Smooth muscle cell (in vitro differentiated cells): ENCODE measurements around the gene ETFA. TPM values are rescaled to one million over a fixed set of nuclear protein-coding genes. Genes with fewer than 3 reads are reported as not detected.

Experiments
- DNase-seq: peaks from one replicate; lab custom pipeline; 2025; ENCODE audit not compliant: unreplicated experiment; lab: John Stamatoyannopoulos, UW
- H2AFZ ChIP-seq: fragments of 200-600 bp; sonication (generic); 2 replicates; pipeline ENCODE4 v1.6.0; 2016; ENCODE audit warnings: antibody characterized with exemption, low read depth, mild to moderate bottlenecking
- H3F3A ChIP-seq: fragments of 200-600 bp; sonication (generic); 2 replicates; pipeline ENCODE4 v1.6.0; 2017; ENCODE audit warnings: antibody characterized with exemption, low read depth
- H3K27ac ChIP-seq: fragments of 200-600 bp; sonication (generic); 2 replicates; pipeline ENCODE4 v1.5.1; 2016; ENCODE audit warnings: low read depth, mild to moderate bottlenecking
- H3K27me3 ChIP-seq: fragments of 200-600 bp; sonication (generic); 2 replicates; pipeline ENCODE4 v1.6.1; 2016; ENCODE audit warnings: low read depth, mild to moderate bottlenecking
- H3K36me3 ChIP-seq: fragments of 200-600 bp; sonication (generic); 2 replicates; pipeline ENCODE4 v1.5.1; 2016; ENCODE audit warnings: low read depth
- H3K4me1 ChIP-seq: fragments of 200-600 bp; sonication (generic); 2 replicates; pipeline ENCODE4 v1.5.1; 2016; ENCODE audit warnings: low read depth
- H3K4me2 ChIP-seq: fragments of 200-600 bp; sonication (generic); 2 replicates; pipeline ENCODE4 v1.6.0; 2016; ENCODE audit warnings: mild to moderate bottlenecking
- H3K4me3 ChIP-seq: fragments of 200-600 bp; sonication (generic); 2 replicates; pipeline ENCODE4 v1.5.1; 2016; ENCODE audit warnings: mild to moderate bottlenecking
- H3K79me2 ChIP-seq: fragments of 200-600 bp; sonication (generic); 2 replicates; pipeline ENCODE4 v1.6.0; 2016; ENCODE audit warnings: low read depth, mild to moderate bottlenecking
- H3K9ac ChIP-seq: fragments of 200-600 bp; sonication (generic); 2 replicates; pipeline ENCODE4 v1.6.0; 2016; ENCODE audit warnings: low read depth
- H3K9me3 ChIP-seq: fragments of 200-600 bp; sonication (generic); replicated peaks from 2 replicates; pipeline ENCODE4 v1.5.1; 2016; ENCODE audit warnings: low read depth
- H4K20me1 ChIP-seq: fragments of 200-600 bp; sonication (generic); 2 replicates; pipeline ENCODE4 v1.6.0; 2016; ENCODE audit warnings: low read depth
- WGBS: methylation state at CpG from one replicate; pipeline ENCODE4 v1.1.7; 2016; ENCODE audit warnings: low lambda C conversion rate; 5-methylcytosine and 5-hydroxymethylcytosine counted together
- polyA plus RNA-seq: library from polyadenylated mRNA; unstranded; fragments of >200 nt; fragmentation: Nextera tagmentation; extraction: Ambion mirVana; gene quantifications from 2 replicates; pipeline ENCODE4 v1.2.1, GENCODE V29; 2016
- total RNA-seq: library from RNA; depleted of rRNA; stranded (reverse); fragments of >200 nt; gene quantifications from 2 replicates; pipeline ENCODE4 v1.2.3, GENCODE V29; 2014
- TF ChIP-seq, protein P1 (sequence below): fragments of 200-600 bp; sonication (generic); IDR thresholded peaks from 2 replicates; pipeline ENCODE4 v1.5.1; 2017; ENCODE audit warnings: borderline replicate concordance, mild to moderate bottlenecking, antibody characterized with exemption; ENCODE audit not compliant: insufficient read depth, poor library complexity, severe bottlenecking

ETFA gene
- total and polyA plus RNA-seq, 2 experiments from 2014 or later: 98.0 to 119 TPM

DNA sequence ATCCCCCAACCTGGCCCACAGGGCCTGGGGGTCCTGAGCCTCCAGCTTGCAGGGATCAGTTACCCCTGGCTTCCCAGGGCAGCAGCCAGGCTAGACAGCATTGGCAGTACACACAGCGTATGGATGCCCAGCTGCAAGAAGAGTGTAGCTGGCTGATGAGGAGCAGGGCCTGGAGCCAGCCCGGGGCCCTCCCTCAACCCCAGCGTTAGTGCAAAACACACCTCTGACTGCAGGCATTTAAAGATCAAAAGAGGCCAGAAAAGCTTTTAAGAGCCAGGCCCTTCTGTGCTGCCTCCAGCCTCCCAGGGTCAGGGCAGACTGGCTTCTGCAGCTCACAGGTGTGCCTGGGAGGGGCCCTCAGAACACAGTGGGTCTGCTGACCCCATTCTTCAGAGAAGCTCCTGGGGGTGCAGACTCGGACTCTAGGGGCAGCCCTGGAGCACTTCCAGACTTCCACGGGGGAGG, 110.6 kb downstream of the ETFA start:
- Histone ChIP-seq H3K9ac (no peak overlapping the region), H3K36me3 (no peaks in the 10 kb centered on the region), H2AFZ (no peak overlapping the region), H3K79me2 (no peaks in the 10 kb centered on the region), H3K27ac (no peak overlapping the region), H3K27me3 (no peaks in the 10 kb centered on the region), H4K20me1 (no peaks in the 10 kb centered on the region), H3K4me1 (peaks cover 8% of the 10 kb centered on the region), H3K9me3 (no peaks in the 10 kb centered on the region), H3K4me3 (no peak overlapping the region), H3F3A (no peaks in the 10 kb centered on the region), H3K4me2 (no peak overlapping the region)
- TF ChIP-seq, protein P1, sequence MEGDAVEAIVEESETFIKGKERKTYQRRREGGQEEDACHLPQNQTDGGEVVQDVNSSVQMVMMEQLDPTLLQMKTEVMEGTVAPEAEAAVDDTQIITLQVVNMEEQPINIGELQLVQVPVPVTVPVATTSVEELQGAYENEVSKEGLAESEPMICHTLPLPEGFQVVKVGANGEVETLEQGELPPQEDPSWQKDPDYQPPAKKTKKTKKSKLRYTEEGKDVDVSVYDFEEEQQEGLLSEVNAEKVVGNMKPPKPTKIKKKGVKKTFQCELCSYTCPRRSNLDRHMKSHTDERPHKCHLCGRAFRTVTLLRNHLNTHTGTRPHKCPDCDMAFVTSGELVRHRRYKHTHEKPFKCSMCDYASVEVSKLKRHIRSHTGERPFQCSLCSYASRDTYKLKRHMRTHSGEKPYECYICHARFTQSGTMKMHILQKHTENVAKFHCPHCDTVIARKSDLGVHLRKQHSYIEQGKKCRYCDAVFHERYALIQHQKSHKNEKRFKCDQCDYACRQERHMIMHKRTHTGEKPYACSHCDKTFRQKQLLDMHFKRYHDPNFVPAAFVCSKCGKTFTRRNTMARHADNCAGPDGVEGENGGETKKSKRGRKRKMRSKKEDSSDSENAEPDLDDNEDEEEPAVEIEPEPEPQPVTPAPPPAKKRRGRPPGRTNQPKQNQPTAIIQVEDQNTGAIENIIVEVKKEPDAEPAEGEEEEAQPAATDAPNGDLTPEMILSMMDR: no peak
- WGBS: 60% methylated on average over 5 of the region's 5 CpGs
- DNase-seq: no peak

DNA sequence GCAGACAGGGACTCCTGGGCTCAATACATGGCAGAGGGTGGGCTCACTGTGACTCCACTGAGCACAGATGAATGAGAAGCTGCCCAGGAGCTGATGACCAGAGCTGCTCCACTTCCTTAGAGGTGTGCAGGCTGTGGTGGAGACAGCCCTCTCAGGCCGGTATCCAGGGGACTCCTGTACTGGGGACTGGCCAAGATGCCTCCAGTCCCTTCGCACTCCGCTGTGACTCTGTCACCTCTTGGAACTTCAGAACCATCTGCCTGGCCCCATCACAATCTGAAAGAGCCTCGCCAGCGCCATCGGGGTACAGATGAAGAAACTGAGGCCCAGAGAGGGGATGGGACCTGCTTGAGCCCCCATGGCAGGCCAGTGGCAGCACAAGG, 111.2 kb downstream of the ETFA start:
- Histone ChIP-seq H4K20me1 (no peaks in the 10 kb centered on the region), H2AFZ (no peak overlapping the region), H3K4me3 (no peak overlapping the region), H3K79me2 (no peaks in the 10 kb centered on the region), H3K36me3 (no peaks in the 10 kb centered on the region), H3K9me3 (no peaks in the 10 kb centered on the region), H3K27ac (no peak overlapping the region), H3K4me1 (peaks cover 8% of the 10 kb centered on the region), H3K4me2 (no peak overlapping the region), H3F3A (no peaks in the 10 kb centered on the region), H3K27me3 (no peaks in the 10 kb centered on the region), H3K9ac (no peak overlapping the region)
- WGBS: 96% methylated on average over 6 of the region's 6 CpGs
- TF ChIP-seq, protein P1: no peak
- DNase-seq: no peak

DNA sequence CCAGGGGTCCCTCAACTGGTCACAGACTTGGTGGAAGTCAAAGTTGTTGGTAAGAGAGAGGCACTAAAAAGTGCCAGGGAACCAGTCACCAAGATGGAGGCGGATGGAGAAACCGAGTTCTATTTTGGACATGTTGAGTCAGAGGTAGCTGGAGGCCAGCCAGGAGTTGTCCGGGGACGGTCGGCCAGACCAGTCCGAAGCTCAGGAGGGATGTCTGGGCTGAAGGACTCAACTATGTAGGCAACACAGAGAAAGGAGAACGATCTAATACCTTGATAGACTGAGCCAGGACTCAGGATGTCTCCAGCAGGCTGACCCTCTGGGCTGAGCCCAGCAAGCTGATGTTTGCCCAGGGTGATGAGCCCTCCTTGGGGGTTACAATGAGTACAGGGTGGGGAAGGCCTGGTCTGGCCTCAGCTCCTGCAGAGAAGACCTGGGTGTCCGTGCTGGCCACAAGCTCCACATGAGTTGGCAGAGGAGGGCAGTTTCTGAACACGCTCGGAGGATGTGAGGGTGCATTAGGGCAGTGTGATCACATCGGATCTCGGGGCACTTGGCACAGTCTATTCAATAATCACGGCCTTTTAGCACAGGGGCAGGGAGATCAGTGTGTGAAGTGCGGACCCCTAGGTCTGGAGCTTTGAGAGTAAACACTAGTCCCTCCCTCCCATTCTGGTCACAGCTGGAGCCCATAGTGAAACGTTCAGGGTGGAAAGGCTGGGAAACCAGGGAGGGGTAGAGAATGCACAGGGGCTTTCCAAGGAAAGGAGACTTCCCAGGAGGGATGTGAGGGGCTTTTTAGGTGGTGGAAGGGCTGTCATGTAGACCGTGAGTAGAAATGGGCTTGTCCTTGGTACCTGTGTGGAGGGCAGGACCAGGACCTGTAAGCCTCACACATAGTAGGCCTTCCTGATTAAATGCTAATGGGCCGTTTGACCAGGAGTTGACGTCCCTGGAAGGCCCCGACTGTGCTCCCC, 111.9 kb downstream of the ETFA start:
- 80% methylated on average over 19 of the region's 19 CpGs for WGBS
- no peak for DNase-seq
- no peaks in the 10 kb centered on the region for H3K27me3 ChIP-seq
- no peaks in the 10 kb centered on the region for H3K79me2 ChIP-seq
- no peaks in the 10 kb centered on the region for H4K20me1 ChIP-seq
- H3K36me3 ChIP-seq: no peaks in the 10 kb centered on the region
- H3K9me3 ChIP-seq: no peaks in the 10 kb centered on the region
- no peak overlapping the region for H2AFZ ChIP-seq
- no peak overlapping the region for H3K4me3 ChIP-seq
- no peak overlapping the region for H3K9ac ChIP-seq
- H3K27ac ChIP-seq: no peak overlapping the region
- no peaks in the 10 kb centered on the region for H3F3A ChIP-seq
- TF ChIP-seq, protein P1: no peak
- H3K4me2 ChIP-seq: no peak overlapping the region
- H3K4me1 ChIP-seq: peaks cover 8% of the 10 kb centered on the region
